PFSK-1 (cell line): ENCODE measurements around the gene NEDD4L.

ENCODE experiments used
- FOXP2 ChIP-seq: optimal IDR thresholded peaks from 2 replicates; pipeline ENCODE3; 2011; ENCODE audit warnings: borderline replicate concordance, control low read depth, inconsistent platforms; ENCODE audit not compliant: insufficient read depth; ENCODE audit errors: extremely low read length, extremely low read depth
- POLR2AphosphoS5 ChIP-seq: IDR thresholded peaks from 2 replicates; pipeline ENCODE4 v1.6.1; 2012; ENCODE audit warnings: low read depth, mild to moderate bottlenecking, control low read depth, low read length, moderate library complexity
- SIN3A ChIP-seq: IDR thresholded peaks from 2 replicates; pipeline ENCODE4 v1.6.1; 2012; ENCODE audit warnings: mild to moderate bottlenecking, low read length, moderate library complexity, borderline replicate concordance; ENCODE audit not compliant: insufficient read depth
- TAF1 ChIP-seq: IDR thresholded peaks from 2 replicates; pipeline ENCODE4 v1.6.1; 2012; ENCODE audit warnings: low read length, control low read depth, borderline replicate concordance; ENCODE audit not compliant: insufficient read depth
- TF ChIP-seq, protein P1 (sequence below), 2 experiments: IDR thresholded peaks; 2 replicates each; pipeline versions ENCODE4 v1.6.1 to v1.8.0; 2011 to 2012; ENCODE audit warnings: low read depth in 2 of 2, low read length in 2 of 2, control low read depth in 1 of 2, inconsistent platforms in 1 of 2, mild to moderate bottlenecking in 1 of 2, moderate library complexity in 1 of 2; ENCODE audit not compliant: insufficient read depth in 1 of 2

Gene NEDD4L

DNA sequence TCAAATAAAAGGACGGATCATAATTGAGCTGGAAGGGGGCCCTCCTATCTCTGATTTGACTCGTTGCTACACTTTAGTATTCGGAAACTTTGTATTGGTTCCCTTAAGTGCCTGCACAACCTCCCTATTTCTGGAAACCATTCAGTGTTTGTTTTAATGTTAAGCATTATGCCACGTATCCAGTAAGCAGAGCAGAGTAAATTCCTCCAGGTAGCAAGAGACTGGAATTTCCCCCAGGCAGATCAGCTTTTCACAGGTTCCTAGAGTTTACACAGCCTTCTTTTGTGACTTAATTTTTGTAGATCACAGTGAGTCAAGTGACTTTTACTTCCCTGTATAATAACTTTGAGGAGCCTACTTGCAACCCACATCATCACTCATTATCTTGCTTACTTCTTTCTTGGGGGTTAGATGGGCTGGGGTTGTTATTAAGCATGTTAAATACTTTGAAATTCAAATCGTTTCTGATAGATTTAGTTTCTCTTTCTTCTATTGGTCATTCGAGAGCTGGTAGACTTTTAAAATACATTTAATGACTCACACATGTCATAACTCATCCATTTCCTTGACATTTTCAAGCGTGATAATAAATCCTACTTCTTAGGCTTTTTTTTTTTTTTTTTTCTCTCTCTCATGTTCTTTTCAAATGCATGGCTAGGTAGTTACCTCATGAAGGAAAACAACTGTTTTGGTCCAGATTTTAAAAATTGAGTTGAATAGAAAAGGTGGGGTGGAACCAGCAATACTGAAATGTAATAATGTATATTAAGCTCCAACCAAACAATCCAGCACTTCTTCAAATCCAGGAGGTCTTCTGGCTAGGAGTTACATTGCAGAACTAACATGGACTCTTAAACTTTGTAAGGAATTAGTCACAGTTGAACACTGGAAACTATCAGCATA is 219.3 kb downstream of the NEDD4L start:
- TF ChIP-seq TAF1 (no peak), SIN3A (no peak), POLR2AphosphoS5 (no peak), FOXP2 (no peak)
- TF ChIP-seq, protein P1, sequence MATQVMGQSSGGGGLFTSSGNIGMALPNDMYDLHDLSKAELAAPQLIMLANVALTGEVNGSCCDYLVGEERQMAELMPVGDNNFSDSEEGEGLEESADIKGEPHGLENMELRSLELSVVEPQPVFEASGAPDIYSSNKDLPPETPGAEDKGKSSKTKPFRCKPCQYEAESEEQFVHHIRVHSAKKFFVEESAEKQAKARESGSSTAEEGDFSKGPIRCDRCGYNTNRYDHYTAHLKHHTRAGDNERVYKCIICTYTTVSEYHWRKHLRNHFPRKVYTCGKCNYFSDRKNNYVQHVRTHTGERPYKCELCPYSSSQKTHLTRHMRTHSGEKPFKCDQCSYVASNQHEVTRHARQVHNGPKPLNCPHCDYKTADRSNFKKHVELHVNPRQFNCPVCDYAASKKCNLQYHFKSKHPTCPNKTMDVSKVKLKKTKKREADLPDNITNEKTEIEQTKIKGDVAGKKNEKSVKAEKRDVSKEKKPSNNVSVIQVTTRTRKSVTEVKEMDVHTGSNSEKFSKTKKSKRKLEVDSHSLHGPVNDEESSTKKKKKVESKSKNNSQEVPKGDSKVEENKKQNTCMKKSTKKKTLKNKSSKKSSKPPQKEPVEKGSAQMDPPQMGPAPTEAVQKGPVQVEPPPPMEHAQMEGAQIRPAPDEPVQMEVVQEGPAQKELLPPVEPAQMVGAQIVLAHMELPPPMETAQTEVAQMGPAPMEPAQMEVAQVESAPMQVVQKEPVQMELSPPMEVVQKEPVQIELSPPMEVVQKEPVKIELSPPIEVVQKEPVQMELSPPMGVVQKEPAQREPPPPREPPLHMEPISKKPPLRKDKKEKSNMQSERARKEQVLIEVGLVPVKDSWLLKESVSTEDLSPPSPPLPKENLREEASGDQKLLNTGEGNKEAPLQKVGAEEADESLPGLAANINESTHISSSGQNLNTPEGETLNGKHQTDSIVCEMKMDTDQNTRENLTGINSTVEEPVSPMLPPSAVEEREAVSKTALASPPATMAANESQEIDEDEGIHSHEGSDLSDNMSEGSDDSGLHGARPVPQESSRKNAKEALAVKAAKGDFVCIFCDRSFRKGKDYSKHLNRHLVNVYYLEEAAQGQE (IDR thresholded peaks at IDR 0.05; ENCODE audit: insufficient read depth in 1 of 2, low read depth in 2 of 2, low read length in 2 of 2) = no peak

DNA sequence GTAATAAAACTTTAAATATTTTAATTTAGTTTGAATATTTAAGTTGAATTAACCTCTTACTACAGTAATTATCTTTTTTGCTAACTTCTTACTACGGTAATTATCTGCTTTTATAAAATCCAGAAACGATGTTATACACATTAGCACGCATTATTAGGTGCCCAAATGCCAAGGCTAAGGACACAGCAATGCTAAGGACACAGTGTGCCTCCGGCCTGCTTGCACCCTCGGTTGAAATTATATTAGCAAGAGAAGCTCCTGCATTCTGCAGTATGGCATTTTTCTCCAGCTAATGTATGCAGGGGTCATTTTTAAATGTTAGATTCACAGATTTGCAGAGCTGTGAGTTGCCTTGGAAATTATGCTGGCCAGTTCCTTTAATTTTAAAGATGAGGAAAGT is 220.0 kb downstream of the NEDD4L start:
- TF ChIP-seq, protein P1 (IDR thresholded peaks at IDR 0.05; ENCODE audit: insufficient read depth in 1 of 2, low read depth in 2 of 2, low read length in 2 of 2) = no peak
- TF ChIP-seq POLR2AphosphoS5 (no peak), SIN3A (no peak), TAF1 (no peak), FOXP2 (no peak)

DNA sequence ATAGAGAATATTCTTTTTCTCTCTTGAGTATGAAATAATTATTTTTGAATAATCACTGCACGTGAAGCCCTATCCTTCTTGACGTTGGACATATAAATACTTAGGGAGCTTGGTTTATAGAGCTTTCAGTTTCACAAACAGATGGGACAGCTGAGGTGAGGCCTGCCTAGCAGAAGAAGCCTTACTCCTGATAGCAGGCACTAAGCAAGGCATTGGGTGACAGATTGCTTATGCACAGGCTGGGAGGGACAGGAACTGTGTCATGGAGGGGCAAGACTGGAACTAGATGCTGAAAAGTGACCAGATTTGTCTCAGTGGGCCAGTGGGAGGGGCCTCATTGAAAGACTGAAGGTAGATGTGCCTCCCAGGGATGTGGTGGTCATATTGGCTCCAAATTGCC is 220.8 kb downstream of the NEDD4L start:
- TF ChIP-seq TAF1 (no peak), FOXP2 (no peak), POLR2AphosphoS5 (no peak), SIN3A (no peak)
- TF ChIP-seq, protein P1 (IDR thresholded peaks at IDR 0.05; ENCODE audit: insufficient read depth in 1 of 2, low read depth in 2 of 2, low read length in 2 of 2) = no peak

DNA sequence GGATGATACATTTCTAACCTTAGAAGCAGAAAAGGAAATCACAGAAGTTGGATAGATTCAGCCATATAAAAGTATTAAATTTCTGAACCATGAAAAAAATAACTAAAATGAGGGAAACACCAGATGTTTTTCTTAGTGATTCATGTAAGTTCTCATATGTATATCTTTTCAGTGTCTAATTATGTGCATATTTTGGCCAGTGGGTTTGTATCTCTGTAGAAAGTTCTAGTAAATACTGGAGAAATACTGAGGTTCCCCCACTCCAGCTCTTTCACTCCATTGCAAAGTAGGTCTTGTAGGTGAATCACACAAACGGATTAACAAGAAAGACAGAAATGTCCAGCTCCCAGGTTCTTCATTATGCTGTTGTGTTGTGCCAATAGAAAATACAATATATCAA is 222.3 kb downstream of the NEDD4L start:
- TF ChIP-seq POLR2AphosphoS5 (no peak), SIN3A (no peak), TAF1 (no peak), FOXP2 (no peak)
- TF ChIP-seq, protein P1 (IDR thresholded peaks at IDR 0.05; ENCODE audit: insufficient read depth in 1 of 2, low read depth in 2 of 2, low read length in 2 of 2) = no peak

DNA sequence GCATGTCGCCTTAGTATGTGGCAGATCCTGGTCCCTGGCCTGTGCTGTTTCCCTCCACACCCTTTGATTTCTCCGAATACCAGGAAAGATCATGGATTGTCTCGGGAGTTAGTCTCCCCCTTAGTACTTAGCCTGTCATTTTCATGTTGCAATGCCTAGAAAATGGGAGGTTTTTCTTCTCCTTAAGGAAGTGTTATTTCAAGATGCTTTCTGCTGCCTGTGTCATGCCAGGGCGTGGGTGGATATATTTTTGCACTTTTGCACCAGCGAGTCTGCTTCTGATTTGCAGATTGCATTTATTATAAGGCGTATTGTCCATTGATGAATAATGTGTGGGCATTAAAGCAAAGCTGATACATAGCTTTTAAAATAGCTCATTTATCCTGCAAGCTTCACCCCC is 223.5 kb downstream of the NEDD4L start:
- TF ChIP-seq TAF1 (no peak), FOXP2 (no peak), SIN3A (no peak), POLR2AphosphoS5 (no peak)
- TF ChIP-seq, protein P1 (IDR thresholded peaks at IDR 0.05; ENCODE audit: insufficient read depth in 1 of 2, low read depth in 2 of 2, low read length in 2 of 2) = no peak
